T-cell (primary cell): ENCODE measurements around the gene MT1X. TPM values are rescaled to one million over a fixed set of nuclear protein-coding genes. Genes with fewer than 3 reads are reported as not detected.
"Not testable (repeated sequence)": the region's sequence is repeated elsewhere in the genome, so short reads cannot be mapped to it uniquely, and the experiment has no call there.

Experiments
- ATAC-seq, 4 experiments: fragments of 200-7000 bp in 3 of 4; fragments of 150-1000 bp in 1 of 4; cut with Tn5 transposase; replicated peaks in 1 of 4; 1 replicate in 3 of 4; 2 replicates in 1 of 4; pipeline ENCODE4 v1.10.0; 2021; ENCODE audit warnings: moderate library complexity in 3 of 4, mild to moderate bottlenecking in 2 of 4, moderate number of reproducible peaks in 1 of 4
- CTCF ChIA-PET, 2 donors: fragments of 300-600 bp; sonication (Branson Sonifier 250); formaldehyde crosslinking; loops; one replicate each; lab custom pipeline; 2022; ENCODE audit warnings: antibody characterized with exemption in 2 of 2; lab: Charles Lee
- POLR2A ChIA-PET, 2 donors: fragments of 300-600 bp; sonication (Branson Sonifier 250); formaldehyde crosslinking; loops; one replicate each; lab custom pipeline; 2022; ENCODE audit warnings: antibody characterized with exemption in 2 of 2; lab: Charles Lee
- DNase-seq, 35 experiments: peaks; one replicate each; pipeline versions ENCODE4 v3.0.0 to v3.0.0-alpha.2; 2013 to 2023
- H3K27ac ChIP-seq: one replicate; pipeline ENCODE4 v1.5.1; 2013; ENCODE audit warnings: low read length
- H3K27me3 ChIP-seq, 2 experiments: replicated peaks in 1 of 2; 1 replicate in 1 of 2; 2 replicates in 1 of 2; pipeline versions ENCODE4 v1.6.1 to v1.7.0; 2013; ENCODE audit warnings: low read length in 1 of 2, mixed read lengths in 1 of 2; ENCODE audit not compliant: control insufficient read depth in 2 of 2, insufficient read depth in 2 of 2; ENCODE audit errors: extremely low read depth in 1 of 2
- H3K36me3 ChIP-seq, 2 donors: 1 replicate in 1 of 2; 2 replicates in 1 of 2; pipeline versions ENCODE4 v1.6.1 to v1.7.0; 2013; ENCODE audit warnings: low read length in 1 of 2; ENCODE audit not compliant: control insufficient read depth in 2 of 2, insufficient read depth in 1 of 2; ENCODE audit errors: extremely low read depth in 1 of 2
- H3K4me1 ChIP-seq, 2 experiments: 1 replicate in 1 of 2; 2 replicates in 1 of 2; pipeline versions ENCODE4 v1.6.1 to v1.7.0; 2013; ENCODE audit warnings: low read length in 2 of 2, mixed read lengths in 1 of 2; ENCODE audit not compliant: insufficient read depth in 2 of 2, control insufficient read depth in 1 of 2; ENCODE audit errors: extremely low read depth in 1 of 2
- H3K4me3 ChIP-seq, 2 donors: 1 replicate in 1 of 2; 2 replicates in 1 of 2; pipeline versions ENCODE4 v1.5.1 to v1.7.0; 2013; ENCODE audit warnings: mild to moderate bottlenecking in 2 of 2, low read length in 1 of 2, moderate library complexity in 1 of 2; ENCODE audit not compliant: control insufficient read depth in 1 of 2; ENCODE audit errors: extremely low read depth in 1 of 2
- H3K9me3 ChIP-seq: 2 replicates; pipeline ENCODE4 v1.7.0; 2013
- H3K27ac Mint-ChIP-seq, 2 donors: one replicate each; pipeline ENCODE4 v1.8.0; 2020 to 2021; ENCODE audit warnings: mild to moderate bottlenecking in 2 of 2, mixed read lengths in 2 of 2
- H3K27me3 Mint-ChIP-seq, 2 donors: one replicate each; pipeline ENCODE4 v1.8.0; 2021 to 2022; ENCODE audit warnings: mixed read lengths in 2 of 2
- H3K36me3 Mint-ChIP-seq: one replicate; pipeline ENCODE4 v1.8.0; 2021; ENCODE audit warnings: mixed read lengths
- H3K4me1 Mint-ChIP-seq, 3 donors: one replicate each; pipeline ENCODE4 v1.8.0; 2020 to 2022; ENCODE audit warnings: mixed read lengths in 3 of 3, mild to moderate bottlenecking in 1 of 3
- H3K4me3 Mint-ChIP-seq, 3 donors: one replicate each; pipeline ENCODE4 v1.8.0; 2020 to 2022; ENCODE audit warnings: mild to moderate bottlenecking in 3 of 3, mixed read lengths in 3 of 3, moderate library complexity in 3 of 3
- H3K9me3 Mint-ChIP-seq, 3 donors: one replicate each; pipeline ENCODE4 v1.8.0; 2020 to 2022; ENCODE audit warnings: mixed read lengths in 3 of 3
- WGBS: methylation state at CpG from one replicate; pipeline ENCODE4 v1.1.5; 2013; ENCODE audit warnings: missing lambda C conversion rate; ENCODE audit not compliant: insufficient coverage; 5-methylcytosine and 5-hydroxymethylcytosine counted together
- total RNA-seq, 35 experiments: library from RNA in 6 of 35; stranded (reverse) in 6 of 35; fragments of 120-200 nt in 1 of 35; gene quantifications; one replicate each; pipeline versions ENCODE4 v1.2.1 to v1.2.4 and lab custom pipeline; 2013 to 2026

MT1X gene
- total RNA-seq, 5 donors from 2014 or later (not counting 1 experiment from before 2014, with no cell fraction given) = 18.7 to 30.8 (median 28.8) TPM

GRCh38 chr16:56669005-56669839, 13.0 kb upstream of the MT1X start, which contains the start of gene MT1H:
Gene MT1H, plus strand, starts transcription at chr16:56669814. Its CDS starts 71 bp downstream, at chr16:56669885.
- Histone ChIP-seq H3K4me3 (no peak within 1 kb of the TSS), H3K9me3 (no peaks in the 10 kb centered on the region), H3K27ac (no peak within 1 kb of the TSS), H3K27me3 (peaks cover 27 to 56% of the 10 kb centered on the region in 2 experiments), H3K36me3 (no peaks in the 10 kb centered on the region), H3K4me1 (peaks cover 0 to 21% of the 10 kb centered on the region in 2 experiments)
- ATAC-seq (peak in 3 of 4 experiments; percentile 28 to 40 (median 36)), DNase-seq (peak in 1 of 35 experiments; percentile 14)
- ChIA-PET CTCF (interaction anchor here (0.6 kb wide), 2 partner anchors 73 to 1957 kb away, joined by 3 to 9 read pairs; no protein-coding TSS in a partner anchor), POLR2A (interaction anchor here in 1 of 2 donors (0.7 kb wide), 1 partner anchor 11 kb away, joined by 3 read pairs; no protein-coding TSS in a partner anchor)
- Mint-ChIP-seq H3K27me3 (peaks cover 38 to 75% of the 10 kb centered on the region in 2 donors), H3K4me3 (peak within 1 kb of the TSS in 1 of 3 donors; percentile 65), H3K36me3 (peaks cover 3% of the 10 kb centered on the region), H3K9me3 (no peaks in the 10 kb centered on the region), H3K27ac (no peak within 1 kb of the TSS), H3K4me1 (peaks cover 17 to 27% (median 20%) of the 10 kb centered on the region in 3 donors)
- WGBS = 16% methylated on average over 35 of the region's 38 CpGs

- Mint-ChIP-seq H3K4me3 (peak overlapping the region in 1 of 3 donors; percentile 41), H3K27me3 (peaks cover 37 to 75% of the 10 kb centered on the region in 2 donors), H3K36me3 (no peaks in the 10 kb centered on the region), H3K4me1 (peaks cover 18 to 29% (median 23%) of the 10 kb centered on the region in 3 donors), H3K27ac (no peak overlapping the region), H3K9me3 (no peaks in the 10 kb centered on the region)
- CTCF ChIA-PET = interaction anchor here in 1 of 2 donors (0.6 kb wide), 1 partner anchor 74 kb away, joined by 3 read pairs; no protein-coding TSS in a partner anchor
- Histone ChIP-seq H3K4me3 (no peak overlapping the region), H3K9me3 (no peaks in the 10 kb centered on the region), H3K4me1 (peaks cover 0 to 21% of the 10 kb centered on the region in 2 experiments), H3K27me3 (peaks cover 22 to 53% of the 10 kb centered on the region in 2 experiments), H3K27ac (no peak overlapping the region), H3K36me3 (no peaks in the 10 kb centered on the region)
- no peak for ATAC-seq
- POLR2A ChIA-PET = no interaction called here
- 49% methylated on average over 9 of the region's 19 CpGs for WGBS
- DNase-seq = no peak
Measured at GRCh38 chr16:56669840-56670619, 12.2 kb upstream of the MT1X start.

GRCh38 chr16:56670620-56670934, 11.7 kb upstream of the MT1X start:
- peaks cover 37 to 75% of the 10 kb centered on the region in 2 donors for H3K27me3 Mint-ChIP-seq
- DNase-seq (no peak), ATAC-seq (no peak)
- no peak overlapping the region for H3K27ac ChIP-seq
- no peak overlapping the region for H3K4me3 Mint-ChIP-seq
- peaks cover 20 to 58% of the 10 kb centered on the region in 2 experiments for H3K27me3 ChIP-seq
- H3K4me1 Mint-ChIP-seq = peaks cover 23 to 35% (median 27%) of the 10 kb centered on the region in 3 donors
- no peak overlapping the region for H3K4me3 ChIP-seq
- H3K4me1 ChIP-seq = peaks cover 3 to 26% of the 10 kb centered on the region in 2 experiments
- no peaks in the 10 kb centered on the region for H3K9me3 ChIP-seq
- ChIA-PET POLR2A (no interaction called here), CTCF (interaction anchor here in 1 of 2 donors (0.6 kb wide), 1 partner anchor 17 kb away, joined by 3 read pairs; no protein-coding TSS in a partner anchor)
- no peak overlapping the region for H3K27ac Mint-ChIP-seq
- no peaks in the 10 kb centered on the region for H3K36me3 Mint-ChIP-seq
- no CpG with 5 or more reads among the region's 2 CpGs for WGBS
- H3K36me3 ChIP-seq = no peaks in the 10 kb centered on the region
- H3K9me3 Mint-ChIP-seq = no peaks in the 10 kb centered on the region

GRCh38 chr16:56671691-56672090, 10.6 kb upstream of the MT1X start:
- ATAC-seq, H3K4me3 ChIP-seq, H3K36me3 ChIP-seq, H3K4me3 Mint-ChIP-seq, H3K27ac ChIP-seq, H3K9me3 ChIP-seq, H3K9me3 Mint-ChIP-seq, H3K27ac Mint-ChIP-seq, POLR2A ChIA-PET, H3K36me3 Mint-ChIP-seq, DNase-seq: not testable (repeated sequence)
- CTCF ChIA-PET = interaction anchor here in 1 of 2 donors (0.6 kb wide), 1 partner anchor 29 kb away, joined by 3 read pairs; no protein-coding TSS in a partner anchor
- no CpG with 5 or more reads among the region's 2 CpGs for WGBS
- Mint-ChIP-seq H3K4me1 (peaks cover 27 to 40% (median 35%) of the 10 kb centered on the region in 3 donors), H3K27me3 (peaks cover 37 to 68% of the 10 kb centered on the region in 2 donors)
- Histone ChIP-seq H3K27me3 (peaks cover 20 to 62% of the 10 kb centered on the region in 2 experiments), H3K4me1 (peaks cover 3 to 34% of the 10 kb centered on the region in 2 experiments)

- H3K27me3 Mint-ChIP-seq = peaks cover 37 to 66% of the 10 kb centered on the region in 2 donors
- POLR2A ChIA-PET, H3K27ac Mint-ChIP-seq, H3K9me3 Mint-ChIP-seq, H3K36me3 ChIP-seq, DNase-seq, H3K4me3 ChIP-seq, H3K36me3 Mint-ChIP-seq, H3K4me3 Mint-ChIP-seq, ATAC-seq, H3K27ac ChIP-seq, H3K9me3 ChIP-seq: not testable (repeated sequence)
- peaks cover 20 to 61% of the 10 kb centered on the region in 2 experiments for H3K27me3 ChIP-seq
- CTCF ChIA-PET = interaction anchor here in 1 of 2 donors (0.6 kb wide), 1 partner anchor 28 kb away, joined by 3 read pairs; no protein-coding TSS in a partner anchor
- H3K4me1 ChIP-seq = peaks cover 3 to 34% of the 10 kb centered on the region in 2 experiments
- peaks cover 27 to 40% (median 35%) of the 10 kb centered on the region in 3 donors for H3K4me1 Mint-ChIP-seq
- whole genome bisulfite sequencing = no CpG with 5 or more reads among the region's 3 CpGs
Measured at GRCh38 chr16:56672171-56672570, 10.1 kb upstream of the MT1X start.
